ENCODE results near the gene ACSS1. TPM values are rescaled to one million over a fixed set of nuclear protein-coding genes. Genes with fewer than 3 reads are reported as not detected.

The ACSS1 gene
- total RNA-seq, 1 donor from 2014 or later, result not detected

DNA sequence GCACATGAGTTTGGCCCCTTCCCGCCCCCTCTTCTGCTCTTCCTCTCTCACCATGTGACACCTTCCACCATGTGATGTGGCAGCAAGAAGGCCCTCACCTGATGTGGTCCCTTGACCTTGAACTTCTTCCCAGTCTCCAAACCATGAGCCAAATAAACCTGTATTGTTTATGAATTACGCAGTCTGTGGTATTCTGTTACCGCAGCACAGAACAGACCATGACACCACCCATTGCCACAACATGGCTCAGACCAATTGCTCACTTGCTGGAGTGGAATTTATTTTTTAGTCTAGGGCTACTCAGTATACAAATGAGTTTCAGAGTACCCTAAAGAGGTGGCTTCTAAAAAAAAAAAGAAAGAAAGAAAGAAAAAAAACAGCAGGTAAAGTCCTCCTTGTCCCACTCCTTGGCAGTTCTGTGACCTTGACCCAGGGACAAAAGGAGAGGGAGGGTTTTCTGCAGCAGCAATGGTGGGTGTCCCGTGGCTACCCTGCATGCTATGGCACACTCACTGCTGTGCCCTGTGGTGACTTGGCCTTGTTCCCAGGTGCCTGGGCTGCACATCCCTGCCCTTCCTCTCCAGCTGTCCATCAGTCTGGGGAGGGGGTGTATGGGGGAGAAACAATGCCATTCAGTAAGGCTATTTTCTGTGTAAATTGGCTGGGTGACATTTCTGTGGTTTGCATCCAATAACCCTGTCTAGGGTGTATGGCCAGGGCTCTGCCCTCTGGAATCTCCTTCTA lies 29.4 kb upstream of the ACSS1 start:
- Histone ChIP-seq H3K4me2 (no peak overlapping the region), H2AFZ (replicated peaks) (no peak overlapping the region), H3K4me3 (no peak overlapping the region), H3F3A (ENCODE audit: low read depth) (peaks cover 34% of the 10 kb centered on the region), H4K20me1 (ENCODE audit: low read depth) (peaks cover 25% of the 10 kb centered on the region), H3K27ac (no peak overlapping the region), H3K9me3 (ENCODE audit: low read depth) (no peaks in the 10 kb centered on the region), H3K27me3 (peaks cover 98% of the 10 kb centered on the region), H3K9ac (no peak overlapping the region), H3K36me3 (no peaks in the 10 kb centered on the region), H3K4me1 (peaks cover 15% of the 10 kb centered on the region), H3K79me2 (ENCODE audit: low read depth) (no peaks in the 10 kb centered on the region)
- Mint-ChIP-seq H3K27ac (no peak overlapping the region), H3K4me3 (no peak overlapping the region), H3K9me3 (peaks cover 9% of the 10 kb centered on the region), H3K36me3 (no peaks in the 10 kb centered on the region), H3K4me1 (peaks cover 20% of the 10 kb centered on the region), H3K27me3 (ENCODE audit: insufficient read depth, low read depth) (peaks cover 49% of the 10 kb centered on the region)
- DNase-seq (ENCODE audit: low spot score), result no peak
- TF ChIP-seq, protein P1, sequence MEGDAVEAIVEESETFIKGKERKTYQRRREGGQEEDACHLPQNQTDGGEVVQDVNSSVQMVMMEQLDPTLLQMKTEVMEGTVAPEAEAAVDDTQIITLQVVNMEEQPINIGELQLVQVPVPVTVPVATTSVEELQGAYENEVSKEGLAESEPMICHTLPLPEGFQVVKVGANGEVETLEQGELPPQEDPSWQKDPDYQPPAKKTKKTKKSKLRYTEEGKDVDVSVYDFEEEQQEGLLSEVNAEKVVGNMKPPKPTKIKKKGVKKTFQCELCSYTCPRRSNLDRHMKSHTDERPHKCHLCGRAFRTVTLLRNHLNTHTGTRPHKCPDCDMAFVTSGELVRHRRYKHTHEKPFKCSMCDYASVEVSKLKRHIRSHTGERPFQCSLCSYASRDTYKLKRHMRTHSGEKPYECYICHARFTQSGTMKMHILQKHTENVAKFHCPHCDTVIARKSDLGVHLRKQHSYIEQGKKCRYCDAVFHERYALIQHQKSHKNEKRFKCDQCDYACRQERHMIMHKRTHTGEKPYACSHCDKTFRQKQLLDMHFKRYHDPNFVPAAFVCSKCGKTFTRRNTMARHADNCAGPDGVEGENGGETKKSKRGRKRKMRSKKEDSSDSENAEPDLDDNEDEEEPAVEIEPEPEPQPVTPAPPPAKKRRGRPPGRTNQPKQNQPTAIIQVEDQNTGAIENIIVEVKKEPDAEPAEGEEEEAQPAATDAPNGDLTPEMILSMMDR (IDR thresholded peaks at IDR 0.05), result no peak
- TF ChIP-seq EZH2phosphoT487 (IDR thresholded peaks at IDR 0.05), result no peak
- TF ChIP-seq EZH2 (IDR thresholded peaks at IDR 0.05), result no peak

DNA sequence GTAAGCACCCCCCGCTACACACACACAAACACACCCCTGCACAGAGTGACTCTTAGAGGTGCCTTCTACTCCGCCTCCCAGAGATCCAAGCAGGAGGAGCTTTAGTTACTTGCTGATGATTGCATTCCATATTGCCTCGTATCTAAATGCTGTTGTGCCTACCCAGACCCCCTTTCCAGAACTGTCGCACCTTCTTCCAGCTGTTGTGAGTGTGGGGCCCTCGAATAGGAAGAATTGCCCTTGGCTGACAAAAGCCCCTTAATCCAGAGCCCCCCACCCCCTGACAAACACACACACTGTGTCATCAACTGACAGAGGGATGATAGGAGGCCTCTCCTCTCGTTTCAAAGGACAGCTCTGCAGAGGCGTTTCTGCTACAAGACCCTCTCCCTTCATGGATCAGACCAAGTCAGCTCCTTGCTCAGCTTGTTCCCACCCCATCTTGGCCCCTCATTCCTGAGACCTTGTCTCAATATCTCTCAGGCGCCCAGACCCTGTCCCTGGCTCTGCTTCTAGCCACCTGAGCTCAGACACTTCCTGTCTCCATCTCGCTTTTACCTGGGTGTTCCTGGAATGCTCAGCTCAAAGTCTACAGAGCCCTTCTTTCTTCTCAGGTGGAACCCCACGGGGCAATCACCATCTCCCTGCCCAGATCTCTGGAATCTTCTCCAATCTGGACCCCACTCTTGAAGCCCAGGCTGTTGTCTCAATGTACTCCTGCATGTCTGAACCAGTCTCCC lies 28.0 kb upstream of the ACSS1 start:
- H3K9ac ChIP-seq, result no peak overlapping the region
- TF ChIP-seq, protein P1 (IDR thresholded peaks at IDR 0.05), result no peak
- TF ChIP-seq EZH2phosphoT487 (IDR thresholded peaks at IDR 0.05) (no peak), EZH2 (IDR thresholded peaks at IDR 0.05) (no peak)
- peaks cover 35% of the 10 kb centered on the region for H4K20me1 ChIP-seq (ENCODE audit: low read depth)
- no peaks in the 10 kb centered on the region for H3K9me3 ChIP-seq (ENCODE audit: low read depth)
- no peaks in the 10 kb centered on the region for H3K36me3 ChIP-seq
- H3K4me3 ChIP-seq, result no peak overlapping the region
- no peak overlapping the region for H3K4me2 ChIP-seq
- H3K4me1 ChIP-seq, result peaks cover 20% of the 10 kb centered on the region
- peaks cover 57% of the 10 kb centered on the region for H3K27me3 Mint-ChIP-seq (ENCODE audit: insufficient read depth, low read depth)
- H3K9me3 Mint-ChIP-seq, result peaks cover 10% of the 10 kb centered on the region
- H3F3A ChIP-seq (ENCODE audit: low read depth), result peaks cover 34% of the 10 kb centered on the region
- no peak overlapping the region for H3K27ac ChIP-seq
- peaks cover 19% of the 10 kb centered on the region for H3K4me1 Mint-ChIP-seq
- H3K79me2 ChIP-seq (ENCODE audit: low read depth), result no peaks in the 10 kb centered on the region
- peak overlapping the region; percentile 42 for H3K27ac Mint-ChIP-seq
- peak overlapping the region; percentile 39 for H3K4me3 Mint-ChIP-seq
- H2AFZ ChIP-seq (replicated peaks), result no peak overlapping the region
- H3K36me3 Mint-ChIP-seq, result no peaks in the 10 kb centered on the region
- peaks cover 99% of the 10 kb centered on the region for H3K27me3 ChIP-seq
- DNase-seq (ENCODE audit: low spot score), result no peak

DNA sequence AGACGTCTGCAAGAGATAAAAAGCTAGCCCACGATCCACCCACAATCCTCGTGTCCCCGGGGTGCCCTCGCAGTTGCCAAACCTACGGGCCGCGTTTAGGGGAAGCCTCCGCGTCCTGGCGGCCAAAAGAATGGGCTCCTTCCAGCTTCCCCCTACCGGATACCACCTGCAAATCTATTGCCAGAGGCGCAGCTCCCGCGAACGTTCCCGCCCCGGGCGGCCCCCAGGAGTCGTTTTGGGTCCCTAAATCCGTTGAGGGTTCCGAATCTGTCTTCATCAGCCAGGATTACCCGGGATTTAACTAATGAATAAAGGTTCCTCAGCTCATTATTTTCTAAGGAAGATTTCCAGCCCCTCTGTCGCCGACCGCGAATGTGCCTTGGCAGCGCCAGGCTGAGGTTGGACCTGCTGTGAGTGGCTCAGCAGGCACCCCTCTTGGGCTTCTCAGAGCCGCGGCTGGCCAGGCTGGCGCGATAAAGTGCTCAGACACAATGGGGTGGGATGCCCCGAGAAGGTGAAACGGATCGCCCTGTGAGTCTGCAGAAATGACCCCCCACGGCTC lies 26.8 kb upstream of the ACSS1 start:
- peaks cover 34% of the 10 kb centered on the region for H3F3A ChIP-seq (ENCODE audit: low read depth)
- no peaks in the 10 kb centered on the region for H3K9me3 ChIP-seq (ENCODE audit: low read depth)
- H3K9ac ChIP-seq, result no peak overlapping the region
- H3K4me1 Mint-ChIP-seq, result peaks cover 19% of the 10 kb centered on the region
- H3K36me3 Mint-ChIP-seq, result no peaks in the 10 kb centered on the region
- H3K4me1 ChIP-seq, result peaks cover 20% of the 10 kb centered on the region
- peak overlapping the region; percentile 55 for H3K4me3 Mint-ChIP-seq
- H3K36me3 ChIP-seq, result no peaks in the 10 kb centered on the region
- H3K27ac Mint-ChIP-seq, result no peak overlapping the region
- peak; percentile 50 for DNase-seq (ENCODE audit: low spot score)
- H3K27me3 ChIP-seq, result peaks cover 99% of the 10 kb centered on the region
- H3K4me3 ChIP-seq, result peak overlapping the region; percentile 44
- no peaks in the 10 kb centered on the region for H3K79me2 ChIP-seq (ENCODE audit: low read depth)
- peaks cover 46% of the 10 kb centered on the region for H4K20me1 ChIP-seq (ENCODE audit: low read depth)
- no peak overlapping the region for H3K27ac ChIP-seq
- peaks cover 68% of the 10 kb centered on the region for H3K27me3 Mint-ChIP-seq (ENCODE audit: insufficient read depth, low read depth)
- peaks cover 12% of the 10 kb centered on the region for H3K9me3 Mint-ChIP-seq
- peak; percentile 12 for TF ChIP-seq EZH2 (IDR thresholded peaks at IDR 0.05)
- peak; percentile 12 for TF ChIP-seq EZH2phosphoT487 (IDR thresholded peaks at IDR 0.05)
- TF ChIP-seq, protein P1 (IDR thresholded peaks at IDR 0.05), result peak; percentile 14
- H3K4me2 ChIP-seq, result peak overlapping the region; percentile 83
- no peak overlapping the region for H2AFZ ChIP-seq (replicated peaks)

Measured in neural progenitor cell (in vitro differentiated cells).